ENCODE measurements around the gene CUX1.

The CUX1 gene

GRCh38 chr7:102156867-102157266 is 339.4 kb downstream of the CUX1 start:
- Histone ChIP-seq H3K4me3 (replicated peaks; ENCODE audit: insufficient read depth, low read length) (no peak overlapping the region), H3K27ac (replicated peaks) (no peak overlapping the region), H3K27me3 (ENCODE audit: insufficient read depth, poor library complexity, severe bottlenecking) (no peaks in the 10 kb centered on the region)
- TF ChIP-seq GABPA (IDR thresholded peaks at IDR 0.05; ENCODE audit: low read depth) (no peak), SPI1 (IDR thresholded peaks at IDR 0.05; ENCODE audit: borderline replicate concordance, low read depth) (no peak), REST (IDR thresholded peaks at IDR 0.05; ENCODE audit: insufficient replicate concordance, low read depth) (no peak), CTCF (IDR thresholded peaks at IDR 0.05; ENCODE audit: insufficient read depth, low read length) (no peak), POLR2AphosphoS5 (IDR thresholded peaks at IDR 0.05; ENCODE audit: low read depth) (no peak)
- DNase-seq (ENCODE audit: low read depth in 1 of 2, low spot score in 1 of 2), result no peak

- Histone ChIP-seq H3K27ac (replicated peaks) (no peak overlapping the region), H3K4me3 (replicated peaks; ENCODE audit: insufficient read depth, low read length) (no peak overlapping the region), H3K27me3 (ENCODE audit: insufficient read depth, poor library complexity, severe bottlenecking) (no peaks in the 10 kb centered on the region)
- TF ChIP-seq REST (IDR thresholded peaks at IDR 0.05; ENCODE audit: insufficient replicate concordance, low read depth), result no peak
- no peak for TF ChIP-seq CTCF (IDR thresholded peaks at IDR 0.05; ENCODE audit: insufficient read depth, low read length)
- TF ChIP-seq GABPA (IDR thresholded peaks at IDR 0.05; ENCODE audit: low read depth), result no peak
- TF ChIP-seq SPI1 (IDR thresholded peaks at IDR 0.05; ENCODE audit: borderline replicate concordance, low read depth), result no peak
- no peak for TF ChIP-seq POLR2AphosphoS5 (IDR thresholded peaks at IDR 0.05; ENCODE audit: low read depth)
- DNase-seq (ENCODE audit: low read depth in 1 of 2, low spot score in 1 of 2), result no peak
These were observed 347.7 kb downstream of the CUX1 start for GRCh38 chr7:102165136-102165535.

GRCh38 chr7:102167254-102167653 is 349.8 kb downstream of the CUX1 start:
- no peak overlapping the region for H3K27ac ChIP-seq (replicated peaks)
- no peak overlapping the region for H3K4me3 ChIP-seq (replicated peaks; ENCODE audit: insufficient read depth, low read length)
- H3K27me3 ChIP-seq (ENCODE audit: insufficient read depth, poor library complexity, severe bottlenecking), result no peaks in the 10 kb centered on the region
- no peak for DNase-seq (ENCODE audit: low read depth in 1 of 2, low spot score in 1 of 2)
- TF ChIP-seq POLR2AphosphoS5 (IDR thresholded peaks at IDR 0.05; ENCODE audit: low read depth), result no peak
- no peak for TF ChIP-seq REST (IDR thresholded peaks at IDR 0.05; ENCODE audit: insufficient replicate concordance, low read depth)
- no peak for TF ChIP-seq GABPA (IDR thresholded peaks at IDR 0.05; ENCODE audit: low read depth)
- no peak for TF ChIP-seq CTCF (IDR thresholded peaks at IDR 0.05; ENCODE audit: insufficient read depth, low read length)
- no peak for TF ChIP-seq SPI1 (IDR thresholded peaks at IDR 0.05; ENCODE audit: borderline replicate concordance, low read depth)

All from HL-60 (cell line).